Activated T-helper 2 cell treated with anti-CD3 and anti-CD28 coated beads, Interferon-gamma antibody, Interleukin-2, Interleukin-4, amounts not matched to agents 10 μg/mL and 5 μg/mL and 100 μg/mL, durations not matched to agents 14 hours and 24 hours and 36 hours (primary cell): ENCODE results near the gene PPP5C. TPM values are rescaled to one million over a fixed set of nuclear protein-coding genes. Genes with fewer than 3 reads are reported as not detected.
"Not testable (repeated sequence)": the region's sequence is repeated elsewhere in the genome, so short reads cannot be mapped to it uniquely, and the experiment has no call there.

ENCODE experiments used
- DNase-seq: peaks from one replicate; pipeline ENCODE4 v3.0.0; 2021; ENCODE audit warnings: low spot score
- H3K27ac Mint-ChIP-seq: one replicate; pipeline ENCODE4 v1.8.0; 2021; ENCODE audit warnings: mixed read lengths
- H3K27me3 Mint-ChIP-seq: one replicate; pipeline ENCODE4 v1.8.0; 2021; ENCODE audit warnings: low read depth, mixed read lengths
- H3K36me3 Mint-ChIP-seq: one replicate; pipeline ENCODE4 v1.8.0; 2021; ENCODE audit warnings: low read depth, mixed read lengths
- H3K4me1 Mint-ChIP-seq: one replicate; pipeline ENCODE4 v1.8.0; 2021; ENCODE audit warnings: low read depth, mixed read lengths
- H3K4me3 Mint-ChIP-seq: one replicate; pipeline ENCODE4 v1.8.0; 2021; ENCODE audit warnings: low read depth, mild to moderate bottlenecking, moderate library complexity, mixed read lengths
- H3K9me3 Mint-ChIP-seq: one replicate; pipeline ENCODE4 v1.8.0; 2021; ENCODE audit warnings: mixed read lengths
- intact Hi-C: fragments of 100-400 bp; cut with micrococcal nuclease; formaldehyde crosslinking; loops from one replicate; pipeline ENCODE4 v1.15.1; 2023
- total RNA-seq: library from RNA; stranded (reverse); gene quantifications from 2 replicates; pipeline ENCODE4 v1.2.3, GENCODE V29; 2022

The PPP5C gene
- 136 TPM in 2 replicates for total RNA-seq

DNA sequence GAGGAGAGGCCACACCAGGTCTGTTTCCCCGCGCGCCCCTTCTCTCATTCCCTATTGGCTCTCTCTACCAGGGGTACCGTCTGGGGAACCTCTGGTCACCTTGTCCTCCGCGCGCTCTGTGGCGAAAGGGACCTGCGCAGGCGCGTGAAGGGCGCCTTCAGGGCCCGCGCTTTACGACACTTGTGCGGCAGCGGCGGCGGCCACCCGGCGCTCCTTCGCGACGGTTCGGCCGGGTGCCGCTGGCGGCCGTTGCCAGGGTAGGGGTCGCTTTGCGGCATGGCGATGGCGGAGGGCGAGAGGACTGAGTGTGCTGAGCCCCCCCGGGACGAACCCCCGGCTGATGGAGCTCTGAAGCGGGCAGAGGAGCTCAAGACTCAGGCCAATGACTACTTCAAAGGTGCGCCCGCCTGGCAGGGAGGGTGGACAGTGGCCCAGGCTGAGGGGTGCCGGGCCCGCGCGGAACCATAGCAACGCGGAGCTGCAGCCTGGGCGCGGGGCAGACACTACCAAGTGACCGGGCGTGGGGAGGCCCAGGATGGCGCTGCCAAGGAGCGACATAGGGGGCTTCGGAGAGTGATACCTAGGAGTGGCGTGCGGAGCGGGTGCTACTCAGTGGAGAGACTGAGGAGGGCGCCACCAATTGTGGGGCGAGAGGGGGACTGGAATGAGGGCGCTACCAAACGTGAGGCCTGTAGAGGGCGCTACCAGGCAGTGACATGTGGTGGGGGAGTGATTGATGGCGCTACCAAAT lies at the start of gene PPP5C:
Gene PPP5C (plus strand): TSS at position 267 of the 751 bp plus-strand sequence. CDS start 10 bp downstream, at position 277.
- Mint-ChIP-seq H3K4me3 (peak within 1 kb of the TSS; percentile 89), H3K27me3 (peaks cover 14% of the 10 kb centered on the region), H3K4me1 (peaks cover 46% of the 10 kb centered on the region), H3K36me3 (peaks cover 37% of the 10 kb centered on the region), H3K27ac (peak within 1 kb of the TSS; percentile 86), H3K9me3 (no peaks in the 10 kb centered on the region)
- peak; percentile 86 for DNase-seq
- intact Hi-C loops = loop anchor here (1.0 kb wide), 1 partner anchor 8 kb away; no protein-coding TSS in a partner anchor

- Mint-ChIP-seq H3K4me3 (no peak overlapping the region), H3K36me3 (no peaks in the 10 kb centered on the region), H3K27ac (no peak overlapping the region), H3K9me3 (no peaks in the 10 kb centered on the region), H3K4me1 (no peaks in the 10 kb centered on the region), H3K27me3 (peaks cover 20% of the 10 kb centered on the region)
- intact Hi-C loops = no loop called here
- DNase-seq = no peak
Observed at GRCh38 chr19:46297700-46298478, 49.0 kb upstream of the PPP5C start.

GRCh38 chr19:46298479-46299003 lies 48.3 kb upstream of the PPP5C start:
- Mint-ChIP-seq H3K4me3 (no peak overlapping the region), H3K36me3 (no peaks in the 10 kb centered on the region), H3K9me3 (no peaks in the 10 kb centered on the region), H3K27me3 (peaks cover 20% of the 10 kb centered on the region), H3K27ac (no peak overlapping the region), H3K4me1 (no peaks in the 10 kb centered on the region)
- DNase-seq = no peak
- intact Hi-C loops = no loop called here

DNA sequence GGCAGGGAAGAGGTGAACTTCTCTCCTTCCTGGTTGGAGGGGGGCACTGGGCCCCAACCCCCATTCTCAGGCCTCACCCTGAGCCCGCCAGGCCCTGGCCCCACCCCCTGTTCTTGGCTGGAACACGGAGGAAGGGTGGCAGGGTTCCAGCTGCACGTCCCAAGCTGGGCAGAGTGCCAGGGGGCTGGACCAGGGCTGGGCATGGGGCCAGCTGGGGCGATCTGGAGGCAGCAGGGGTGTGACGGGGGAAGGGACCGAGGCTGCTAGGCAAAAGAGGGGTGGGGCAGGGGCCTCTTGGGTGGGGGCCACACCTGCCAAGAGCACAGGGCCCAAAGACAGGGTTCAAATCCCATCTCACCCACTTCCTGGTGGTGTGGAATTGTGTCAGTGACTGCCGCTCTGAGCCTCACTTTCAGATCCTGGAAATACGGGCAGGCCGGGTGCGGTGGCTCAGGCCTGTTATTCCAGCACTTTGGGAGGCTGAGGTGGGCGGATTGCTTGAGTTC lies 47.8 kb upstream of the PPP5C start:
- H3K4me1 Mint-ChIP-seq = no peaks in the 10 kb centered on the region
- H3K9me3 Mint-ChIP-seq = no peaks in the 10 kb centered on the region
- H3K36me3 Mint-ChIP-seq = no peaks in the 10 kb centered on the region
- H3K27me3 Mint-ChIP-seq = peaks cover 20% of the 10 kb centered on the region
- no peak for DNase-seq
- intact Hi-C loops = no loop called here
- no peak overlapping the region for H3K4me3 Mint-ChIP-seq
- H3K27ac Mint-ChIP-seq = no peak overlapping the region

GRCh38 chr19:46299695-46300094 lies 47.2 kb upstream of the PPP5C start:
- Mint-ChIP-seq H3K4me1 (no peaks in the 10 kb centered on the region), H3K27me3 (peaks cover 19% of the 10 kb centered on the region), H3K27ac (no peak overlapping the region), H3K9me3 (no peaks in the 10 kb centered on the region), H3K36me3 (no peaks in the 10 kb centered on the region), H3K4me3 (no peak overlapping the region)
- intact Hi-C loops = no loop called here
- no peak for DNase-seq

DNA sequence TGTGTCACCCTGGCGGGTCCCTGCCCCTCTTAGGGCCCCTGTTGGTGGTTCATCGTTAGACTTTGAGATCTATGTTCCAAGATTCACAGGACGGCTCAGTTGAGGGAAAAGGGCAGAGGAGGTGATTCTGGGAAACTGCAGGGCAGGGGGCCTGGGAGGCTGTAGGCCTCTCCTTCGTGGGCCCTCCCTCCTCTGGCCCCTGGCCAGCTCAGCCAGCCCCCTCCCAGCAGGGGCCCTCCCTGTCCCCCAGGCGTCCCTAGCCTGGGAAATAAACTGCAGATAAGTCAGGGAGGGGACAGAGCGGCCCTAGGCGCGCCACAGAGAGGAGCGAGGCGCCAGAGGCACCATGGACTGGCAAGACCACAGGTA lies 43.6 kb upstream of the PPP5C start:
- H3K9me3 Mint-ChIP-seq = peaks cover 13% of the 10 kb centered on the region
- H3K4me3 Mint-ChIP-seq = no peak overlapping the region
- H3K27me3 Mint-ChIP-seq = peaks cover 6% of the 10 kb centered on the region
- no peak overlapping the region for H3K27ac Mint-ChIP-seq
- intact Hi-C loops = no loop called here
- no peaks in the 10 kb centered on the region for H3K4me1 Mint-ChIP-seq
- no peak for DNase-seq
- H3K36me3 Mint-ChIP-seq = no peaks in the 10 kb centered on the region

DNA sequence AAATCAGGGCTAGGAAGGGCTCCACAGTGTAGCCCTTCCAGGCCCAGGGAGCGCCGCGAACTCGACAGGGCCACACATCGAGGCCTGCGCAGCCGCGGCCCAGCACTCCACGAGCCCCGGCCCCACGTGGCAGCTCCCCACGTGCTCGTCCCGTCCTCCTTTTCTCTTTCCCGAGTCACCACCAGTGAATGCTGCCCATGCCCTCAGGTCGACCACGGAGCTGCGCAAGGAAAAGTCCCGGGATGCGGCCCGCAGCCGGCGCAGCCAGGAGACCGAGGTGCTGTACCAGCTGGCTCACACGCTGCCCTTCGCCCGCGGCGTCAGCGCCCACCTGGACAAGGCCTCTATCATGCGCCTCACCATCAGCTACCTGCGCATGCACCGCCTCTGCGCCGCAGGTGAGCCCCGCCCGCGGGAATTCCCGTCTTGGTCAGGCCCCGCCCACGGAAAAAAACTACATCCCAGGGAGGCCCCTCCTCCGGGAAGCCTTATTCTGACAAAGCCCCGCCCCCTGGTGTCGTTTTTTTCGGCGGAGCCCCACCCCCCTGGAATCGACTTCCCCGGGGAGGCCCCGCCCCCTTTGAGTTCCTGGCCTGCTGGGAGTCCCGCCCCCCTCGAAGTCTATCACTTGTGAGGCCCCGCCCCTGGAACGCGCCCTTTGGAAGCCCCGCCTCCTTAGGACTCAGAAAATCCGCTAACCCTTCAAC lies 43.0 kb upstream of the PPP5C start:
- H3K27me3 Mint-ChIP-seq = peaks cover 1% of the 10 kb centered on the region
- intact Hi-C loops = no loop called here
- H3K27ac Mint-ChIP-seq = no peak overlapping the region
- peaks cover 13% of the 10 kb centered on the region for H3K9me3 Mint-ChIP-seq
- no peaks in the 10 kb centered on the region for H3K36me3 Mint-ChIP-seq
- no peak overlapping the region for H3K4me3 Mint-ChIP-seq
- no peak for DNase-seq
- no peaks in the 10 kb centered on the region for H3K4me1 Mint-ChIP-seq

DNA sequence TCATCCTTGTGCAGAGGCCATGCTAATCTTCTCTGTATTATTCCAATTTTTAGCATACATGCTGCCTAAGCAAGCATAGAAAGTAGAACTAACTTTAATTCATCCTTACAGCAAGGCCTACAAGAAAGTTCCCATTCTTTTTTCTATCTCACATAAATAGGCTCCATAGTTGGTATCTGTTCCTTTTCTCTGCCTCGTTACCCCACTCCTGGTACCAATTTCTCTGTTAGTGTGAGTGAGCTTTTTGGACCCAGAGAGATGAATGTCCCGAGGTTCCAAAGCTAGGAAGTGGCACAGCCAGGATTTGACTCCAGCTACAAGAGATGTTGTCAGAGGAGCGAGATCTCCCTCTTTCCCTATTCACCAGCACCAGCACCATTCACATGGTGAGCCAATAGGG lies 40.4 kb upstream of the PPP5C start:
- intact Hi-C loops = no loop called here
- peaks cover 13% of the 10 kb centered on the region for H3K9me3 Mint-ChIP-seq

GRCh38 chr19:46308510-46308909 lies 38.4 kb upstream of the PPP5C start:
- no peak for DNase-seq
- intact Hi-C loops = no loop called here
- no peaks in the 10 kb centered on the region for H3K36me3 Mint-ChIP-seq
- H3K4me1 Mint-ChIP-seq = no peaks in the 10 kb centered on the region
- H3K27ac Mint-ChIP-seq = no peak overlapping the region
- no peak overlapping the region for H3K4me3 Mint-ChIP-seq
- H3K27me3 Mint-ChIP-seq = no peaks in the 10 kb centered on the region
- peaks cover 13% of the 10 kb centered on the region for H3K9me3 Mint-ChIP-seq

More for the DNA sequence above, 40.4 kb upstream of the PPP5C start:
- Mint-ChIP-seq H3K36me3 (no peaks in the 10 kb centered on the region), H3K27ac (no peak overlapping the region), H3K27me3 (no peaks in the 10 kb centered on the region), H3K4me1 (no peaks in the 10 kb centered on the region), H3K4me3 (no peak overlapping the region)
- DNase-seq = no peak

- H3K27me3 Mint-ChIP-seq = no peaks in the 10 kb centered on the region
- H3K9me3 Mint-ChIP-seq = peaks cover 13% of the 10 kb centered on the region
- no peak overlapping the region for H3K27ac Mint-ChIP-seq
- H3K4me1 Mint-ChIP-seq = no peaks in the 10 kb centered on the region
- no peak overlapping the region for H3K4me3 Mint-ChIP-seq
- H3K36me3 Mint-ChIP-seq = no peaks in the 10 kb centered on the region
- intact Hi-C loops = no loop called here
- no peak for DNase-seq
Observed at GRCh38 chr19:46309056-46309455, 37.8 kb upstream of the PPP5C start.

- Mint-ChIP-seq H3K4me1 (no peaks in the 10 kb centered on the region), H3K27ac (no peak overlapping the region), H3K36me3 (no peaks in the 10 kb centered on the region), H3K4me3 (no peak overlapping the region), H3K9me3 (peaks cover 8% of the 10 kb centered on the region), H3K27me3 (no peaks in the 10 kb centered on the region)
- intact Hi-C loops = no loop called here
- DNase-seq = no peak
Observed at GRCh38 chr19:46311444-46311843, 35.4 kb upstream of the PPP5C start.

DNA sequence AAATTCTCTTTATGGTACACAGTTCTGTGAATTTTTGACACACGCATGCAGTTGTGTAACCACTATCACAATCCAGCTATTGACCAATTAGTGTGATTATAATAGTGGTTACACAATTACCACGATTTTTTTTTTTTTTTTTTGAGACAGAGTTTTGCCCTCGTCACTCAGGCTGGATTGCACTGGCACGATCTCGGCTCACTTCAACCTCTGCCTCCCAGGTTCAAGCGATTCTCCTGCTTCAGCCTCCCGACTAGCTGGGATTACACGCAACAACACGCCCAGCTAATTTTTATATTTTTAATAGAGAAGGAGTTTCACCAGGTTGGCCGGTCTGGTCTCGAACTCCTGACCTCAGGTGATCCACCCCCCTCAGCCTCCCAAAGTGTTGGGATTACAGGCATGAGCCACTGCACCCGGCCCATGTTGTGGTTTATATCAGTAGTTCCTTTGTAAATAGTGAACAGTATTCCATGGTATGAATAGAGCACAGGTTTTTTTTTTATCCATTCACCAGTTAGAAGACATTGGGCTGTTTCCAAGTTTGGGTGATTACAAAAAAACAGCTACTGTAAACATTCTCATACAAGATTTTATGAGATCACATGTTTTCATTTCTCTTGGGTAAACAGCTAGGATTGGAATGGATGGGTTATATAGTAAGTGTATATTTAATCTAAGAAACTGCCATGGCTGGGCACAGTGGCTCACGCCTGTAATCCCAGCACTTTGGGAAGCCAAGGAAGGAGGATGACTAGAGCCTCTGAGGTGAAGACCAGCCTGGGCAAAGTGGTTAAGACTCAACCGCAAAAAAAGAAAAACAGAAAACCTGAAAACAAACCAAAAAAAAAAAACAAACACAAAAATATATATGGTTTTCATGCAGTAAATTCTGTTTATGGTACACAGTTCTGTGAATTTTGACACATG lies 33.1 kb upstream of the PPP5C start:
- intact Hi-C loops, H3K36me3 Mint-ChIP-seq: not testable (repeated sequence)

More for the DNA sequence above, 33.1 kb upstream of the PPP5C start:
- H3K4me1 Mint-ChIP-seq, H3K9me3 Mint-ChIP-seq, H3K27me3 Mint-ChIP-seq, H3K4me3 Mint-ChIP-seq, H3K27ac Mint-ChIP-seq, DNase-seq: not testable (repeated sequence)
